Bronchial epithelial cell (primary cell): ENCODE measurements around the gene PLEKHG3. TPM values are rescaled to one million over a fixed set of nuclear protein-coding genes. Genes with fewer than 3 reads are reported as not detected.

Experiments
- DNase-seq: peaks from one replicate; pipeline ENCODE4 v3.0.0-alpha.2; 2010; ENCODE audit warnings: low read depth
- FAIRE-seq: peaks from 2 replicates; lab custom pipeline; 2011; peaks lifted over from hg19 to GRCh38; lab: Jason Lieb, UNC
- H3K27me3 ChIP-seq: 2 replicates; pipeline ENCODE4 v1.5.1; 2011; ENCODE audit warnings: low read length; ENCODE audit not compliant: control insufficient read depth, insufficient read depth
- H3K36me3 ChIP-seq: 2 replicates; pipeline ENCODE4 v1.5.1; 2011; ENCODE audit warnings: low read length; ENCODE audit not compliant: control insufficient read depth, insufficient read depth
- H3K4me3 ChIP-seq: 2 replicates; pipeline ENCODE4 v1.5.1; 2011; ENCODE audit warnings: mild to moderate bottlenecking, low read depth, low read length, control low read depth
- total RNA-seq: library from RNA; depleted of rRNA; stranded (reverse); fragments of >200 nt; gene quantifications from 2 replicates; pipeline ENCODE4 v1.2.1, GENCODE V29; 2014
- TF ChIP-seq, protein P1 (sequence below): IDR thresholded peaks from 2 replicates; pipeline ENCODE4 v1.5.1; 2011; ENCODE audit warnings: mild to moderate bottlenecking, moderate library complexity, low read length, control low read depth, inconsistent platforms; ENCODE audit not compliant: insufficient read depth, severe bottlenecking

The PLEKHG3 gene
- total RNA-seq, 1 donor from 2014 or later, result 32.4 TPM

DNA sequence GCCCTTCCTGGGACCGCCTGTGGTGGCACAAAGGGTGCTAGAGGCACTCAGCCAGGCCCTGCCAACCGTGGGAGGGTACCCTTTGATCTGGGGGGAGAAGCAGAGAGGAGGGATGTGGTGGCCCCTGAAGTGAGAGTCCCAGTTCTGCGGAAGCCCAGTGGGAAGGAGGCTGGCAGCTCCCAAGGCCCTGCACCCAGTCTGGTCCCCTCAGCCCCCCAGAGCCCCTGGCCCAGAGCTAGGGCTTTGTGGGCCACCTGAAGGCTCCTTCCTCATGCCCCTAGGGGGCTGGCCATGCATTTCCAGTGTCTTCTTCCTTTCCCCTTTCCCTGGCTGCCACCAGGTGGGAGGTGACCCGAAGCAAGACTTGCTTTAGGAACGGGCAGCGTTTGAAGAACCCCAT, 44.3 kb downstream of the PLEKHG3 start:
- no peak for FAIRE-seq
- no peak for DNase-seq
- no peak overlapping the region for H3K4me3 ChIP-seq
- peaks cover 28% of the 10 kb centered on the region for H3K36me3 ChIP-seq
- H3K27me3 ChIP-seq, result no peaks in the 10 kb centered on the region
- TF ChIP-seq, protein P1, sequence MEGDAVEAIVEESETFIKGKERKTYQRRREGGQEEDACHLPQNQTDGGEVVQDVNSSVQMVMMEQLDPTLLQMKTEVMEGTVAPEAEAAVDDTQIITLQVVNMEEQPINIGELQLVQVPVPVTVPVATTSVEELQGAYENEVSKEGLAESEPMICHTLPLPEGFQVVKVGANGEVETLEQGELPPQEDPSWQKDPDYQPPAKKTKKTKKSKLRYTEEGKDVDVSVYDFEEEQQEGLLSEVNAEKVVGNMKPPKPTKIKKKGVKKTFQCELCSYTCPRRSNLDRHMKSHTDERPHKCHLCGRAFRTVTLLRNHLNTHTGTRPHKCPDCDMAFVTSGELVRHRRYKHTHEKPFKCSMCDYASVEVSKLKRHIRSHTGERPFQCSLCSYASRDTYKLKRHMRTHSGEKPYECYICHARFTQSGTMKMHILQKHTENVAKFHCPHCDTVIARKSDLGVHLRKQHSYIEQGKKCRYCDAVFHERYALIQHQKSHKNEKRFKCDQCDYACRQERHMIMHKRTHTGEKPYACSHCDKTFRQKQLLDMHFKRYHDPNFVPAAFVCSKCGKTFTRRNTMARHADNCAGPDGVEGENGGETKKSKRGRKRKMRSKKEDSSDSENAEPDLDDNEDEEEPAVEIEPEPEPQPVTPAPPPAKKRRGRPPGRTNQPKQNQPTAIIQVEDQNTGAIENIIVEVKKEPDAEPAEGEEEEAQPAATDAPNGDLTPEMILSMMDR, result no peak

DNA sequence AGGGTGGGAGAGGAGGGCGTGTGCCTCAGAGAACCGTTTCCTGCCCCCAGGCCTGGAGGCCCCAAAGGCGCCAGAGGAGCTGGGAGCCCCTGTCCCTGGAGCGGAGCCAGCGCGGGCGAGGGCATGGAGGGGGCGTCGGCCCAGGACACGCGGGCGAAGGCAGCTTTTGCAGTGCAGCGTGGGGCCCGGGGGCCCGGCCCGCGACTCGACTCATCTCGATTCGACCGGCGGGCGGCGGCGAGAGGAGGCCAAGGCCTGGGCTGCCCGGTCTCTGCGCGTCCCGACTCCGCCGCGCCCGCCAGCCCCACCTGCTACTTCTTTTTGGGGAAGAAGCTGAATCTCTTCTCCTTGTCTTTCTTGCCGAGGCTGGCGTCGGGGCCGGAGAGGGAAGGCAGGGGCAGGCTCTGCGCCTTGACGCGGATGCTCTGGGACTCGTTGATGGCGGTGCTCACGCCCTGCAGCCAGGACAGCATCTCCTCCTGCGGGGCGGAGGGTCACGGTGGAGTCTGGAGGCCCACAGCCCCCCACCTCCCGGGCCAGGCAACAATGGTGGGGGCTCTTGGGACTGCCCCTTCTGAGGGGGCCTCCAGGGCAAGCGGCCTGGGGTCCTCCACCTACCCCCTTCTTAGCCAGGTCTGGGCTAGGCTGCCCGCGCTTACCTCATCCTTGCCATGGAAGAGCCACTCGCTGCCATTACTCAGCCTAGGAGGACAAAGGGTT, 44.9 kb downstream of the PLEKHG3 start:
- TF ChIP-seq, protein P1, result no peak
- H3K27me3 ChIP-seq, result no peaks in the 10 kb centered on the region
- no peak for DNase-seq
- H3K4me3 ChIP-seq, result no peak overlapping the region
- H3K36me3 ChIP-seq, result peaks cover 22% of the 10 kb centered on the region
- FAIRE-seq, result no peak

DNA sequence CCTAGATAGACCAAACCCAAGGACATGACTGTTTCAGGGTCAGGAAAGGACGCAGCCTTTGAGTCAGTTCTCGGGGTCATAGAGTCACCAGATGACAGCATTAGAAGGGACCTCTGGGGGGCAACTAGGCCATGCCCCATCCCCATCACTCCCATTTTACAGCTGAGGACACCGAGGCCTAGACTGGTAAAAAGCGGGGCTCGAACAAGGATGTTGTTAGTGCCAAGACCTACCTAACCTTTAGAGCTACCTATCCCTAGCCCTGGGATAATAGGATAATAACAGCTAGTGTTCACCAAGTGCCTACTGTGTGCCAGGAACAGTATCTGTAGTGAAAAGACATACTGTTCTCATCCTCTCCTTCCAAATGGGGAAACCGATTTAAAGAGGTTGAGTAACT, 48.7 kb downstream of the PLEKHG3 start:
- Histone ChIP-seq H3K4me3 (no peak overlapping the region), H3K27me3 (no peaks in the 10 kb centered on the region), H3K36me3 (peaks cover 10% of the 10 kb centered on the region)
- DNase-seq (no peak), FAIRE-seq (peak; percentile 87)
- TF ChIP-seq, protein P1, result no peak

DNA sequence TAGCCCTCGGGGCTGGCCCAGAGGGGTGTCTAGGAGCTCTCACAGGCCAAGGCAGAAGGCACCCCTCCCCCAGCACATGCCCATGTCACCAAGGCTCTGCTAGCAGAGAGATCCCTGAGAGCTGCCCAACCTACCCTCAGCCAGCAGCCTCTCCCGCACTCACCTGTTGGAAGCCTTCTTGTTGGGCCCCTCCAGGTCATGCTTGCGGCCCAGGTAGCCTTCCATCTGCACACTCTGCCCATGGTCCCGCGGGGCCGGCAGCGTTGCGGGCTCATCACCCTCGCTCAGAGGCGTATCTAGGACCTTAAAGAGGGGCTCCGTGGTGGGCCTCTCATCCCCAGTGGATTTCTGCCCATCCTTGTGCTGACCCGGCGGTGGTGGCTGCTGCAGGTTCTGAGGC, 49.1 kb downstream of the PLEKHG3 start:
- TF ChIP-seq, protein P1, result no peak
- Histone ChIP-seq H3K27me3 (no peaks in the 10 kb centered on the region), H3K36me3 (peaks cover 6% of the 10 kb centered on the region), H3K4me3 (no peak overlapping the region)
- DNase-seq (no peak), FAIRE-seq (no peak)

DNA sequence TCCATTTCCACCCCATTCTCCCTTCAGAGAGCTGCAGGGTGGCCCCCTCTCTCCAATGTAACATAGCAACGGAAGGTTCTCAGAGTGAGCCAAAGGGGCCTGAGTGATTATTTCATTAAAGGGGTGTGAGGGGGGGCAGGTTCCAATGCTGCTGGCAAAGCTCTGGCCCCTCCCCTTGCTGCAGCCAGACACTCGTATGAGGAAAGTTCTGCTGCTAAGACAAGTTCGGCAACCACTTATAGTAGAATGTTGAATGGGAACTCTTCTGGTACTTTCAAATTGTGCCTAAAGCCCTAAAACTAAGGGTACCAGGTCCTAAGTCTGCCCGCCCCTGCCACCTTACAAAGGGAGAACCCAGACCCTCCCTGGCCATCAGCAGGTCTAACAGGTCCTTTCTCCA, 49.8 kb downstream of the PLEKHG3 start:
- Histone ChIP-seq H3K27me3 (no peaks in the 10 kb centered on the region), H3K4me3 (no peak overlapping the region), H3K36me3 (peaks cover 5% of the 10 kb centered on the region)
- DNase-seq (no peak), FAIRE-seq (no peak)
- TF ChIP-seq, protein P1, result no peak

DNA sequence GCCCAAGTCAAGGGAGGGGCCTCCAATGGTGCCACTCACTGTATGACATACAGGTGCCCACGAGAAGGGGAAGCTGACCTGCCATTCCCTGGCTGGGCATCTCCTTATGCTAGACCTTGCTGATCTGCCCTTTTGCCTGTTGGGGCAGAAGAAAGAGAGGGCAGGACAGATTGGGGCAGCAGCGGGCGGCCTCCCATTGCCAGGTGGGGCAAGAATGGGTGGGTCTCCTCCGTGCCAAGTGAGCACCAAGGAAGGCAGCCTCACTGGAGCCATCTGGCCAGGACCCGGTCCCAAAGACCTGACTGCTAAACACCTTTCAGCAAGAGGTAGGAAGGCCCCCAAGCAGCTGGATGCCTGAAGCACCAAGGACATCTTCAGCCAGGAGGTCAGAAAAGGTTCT, 50.5 kb downstream of the PLEKHG3 start:
- no peak for FAIRE-seq
- TF ChIP-seq, protein P1, result no peak
- H3K36me3 ChIP-seq, result peaks cover under 1% of the 10 kb centered on the region

More for the DNA sequence above, 50.5 kb downstream of the PLEKHG3 start:
- Histone ChIP-seq H3K27me3 (no peaks in the 10 kb centered on the region), H3K4me3 (no peak overlapping the region)
- no peak for DNase-seq
